ENCODE measurements around the gene SLC17A9. TPM values are rescaled to one million over a fixed set of nuclear protein-coding genes. Genes with fewer than 3 reads are reported as not detected.
A peak's percentile ranks its signal among the peaks of the same experiment; 100 is the strongest.

Gene SLC17A9
- total and polyA plus RNA-seq, 10 of the 15 experiments (the other 5 are each of a cell fraction or from before 2014, with no cell fraction given) = 0.72 to 74.1 (median 29.4) TPM

- Histone ChIP-seq H3K27ac (ENCODE audit: control insufficient read depth, insufficient read depth) (no peak overlapping the region), H3K4me2 (ENCODE audit: control insufficient read depth, insufficient read depth) (no peak overlapping the region), H3K9me3 (replicated peaks; ENCODE audit: control insufficient read depth, insufficient read depth, low read length) (no peaks in the 10 kb centered on the region), H3K9ac (ENCODE audit: control insufficient read depth, insufficient read depth, low read length) (no peak overlapping the region), H3K27me3 (replicated peaks in 1 of 2; ENCODE audit: control insufficient read depth in 2 of 2, insufficient read depth in 2 of 2, low read length in 1 of 2) (peaks cover 0 to 4% of the 10 kb centered on the region in 2 experiments), H3K79me2 (ENCODE audit: control insufficient read depth, insufficient read depth, low read length) (no peaks in the 10 kb centered on the region), H3K4me3 (no peak overlapping the region), H3K4me1 (ENCODE audit: control insufficient read depth, insufficient read depth, low read length) (no peaks in the 10 kb centered on the region), H3K36me3 (ENCODE audit: control insufficient read depth in 2 of 2, insufficient read depth in 2 of 2, low read length in 1 of 2) (no peaks in the 10 kb centered on the region), H2AFZ (ENCODE audit: control insufficient read depth, low read depth, low read length) (no peak overlapping the region), H4K20me1 (ENCODE audit: control insufficient read depth, insufficient read depth) (no peaks in the 10 kb centered on the region; the same call in 1 of the 2 replicates)
- TF ChIP-seq MXI1 (IDR thresholded peaks at IDR 0.05; ENCODE audit: low read depth, low read length) (no peak), BHLHE40 (IDR thresholded peaks at IDR 0.05; ENCODE audit: borderline replicate concordance in 1 of 2, low read depth in 2 of 2, low read length in 1 of 2) (0 out of 4 replicates have a peak, but pooled peaks of 1 of the 2 experiments have one; percentile 13)
- in situ Hi-C loops (cut with MboI) = no loop called here
- ChIA-PET SMC1A (ENCODE audit: uncharacterized antibody, unreplicated experiment) (no interaction called here), POLR2A (no interaction called here), RAD21 (ENCODE audit: unreplicated experiment) (interaction anchor here (1.5 kb wide), 1 partner anchor 25 kb away, joined by 3 read pairs; no protein-coding TSS in a partner anchor), CTCF (no interaction called here)
- WGBS (ENCODE audit: insufficient coverage, insufficient replicate concordance, low lambda C conversion rate, missing lambda C conversion rate) = 32% methylated on average over 20 of the region's 20 CpGs
- no TSS peak for BruUV-seq (replicated peaks)
- ATAC-seq = no peak
- intact Hi-C loops (cut with micrococcal nuclease; ENCODE audit: unreplicated experiment) = no loop called here
- no peak for FAIRE-seq
- DNase-seq (ENCODE audit: low read depth, low spot score) = no peak
Observed at GRCh38 chr20:62997417-62998035, 45.0 kb downstream of the SLC17A9 start.

GRCh38 chr20:62998449-62998848, 45.9 kb downstream of the SLC17A9 start:
- FAIRE-seq (no peak), ATAC-seq (no peak), DNase-seq (ENCODE audit: low read depth, low spot score) (no peak)
- TF ChIP-seq SUZ12 (IDR thresholded peaks at IDR 0.05; ENCODE audit: unreplicated experiment) (no peak), DPF2 (IDR thresholded peaks at IDR 0.05) (no peak), MEF2A (IDR thresholded peaks at IDR 0.05; ENCODE audit: insufficient read depth, low read depth, low read length) (no peak), YBX1 (IDR thresholded peaks at IDR 0.05) (no peak), KLF5 (IDR thresholded peaks at IDR 0.05; ENCODE audit: partially characterized antibody) (no peak), MYC (IDR thresholded peaks at IDR 0.05; ENCODE audit: insufficient read depth, insufficient read length, insufficient replicate concordance, low read length, severe bottlenecking) (no peak), ETV6 (conservative IDR thresholded peaks at IDR 0.05 in 1 of 2, IDR thresholded peaks at IDR 0.05 in 1 of 2; ENCODE audit: borderline replicate concordance in 1 of 2, low read depth in 1 of 2) (no peak), ATF7 (IDR thresholded peaks at IDR 0.05; ENCODE audit: low read depth) (no peak), SUPT20H (IDR thresholded peaks at IDR 0.05; ENCODE audit: borderline replicate concordance, control insufficient read depth, low read depth, low read length) (no peak), SIX5 (IDR thresholded peaks at IDR 0.05; ENCODE audit: low read depth, low read length, severe bottlenecking) (no peak), SREBF2 (IDR thresholded peaks at IDR 0.05; ENCODE audit: low read length) (no peak), PAX8 (IDR thresholded peaks at IDR 0.05) (no peak)
- TF ChIP-seq, protein P1, sequence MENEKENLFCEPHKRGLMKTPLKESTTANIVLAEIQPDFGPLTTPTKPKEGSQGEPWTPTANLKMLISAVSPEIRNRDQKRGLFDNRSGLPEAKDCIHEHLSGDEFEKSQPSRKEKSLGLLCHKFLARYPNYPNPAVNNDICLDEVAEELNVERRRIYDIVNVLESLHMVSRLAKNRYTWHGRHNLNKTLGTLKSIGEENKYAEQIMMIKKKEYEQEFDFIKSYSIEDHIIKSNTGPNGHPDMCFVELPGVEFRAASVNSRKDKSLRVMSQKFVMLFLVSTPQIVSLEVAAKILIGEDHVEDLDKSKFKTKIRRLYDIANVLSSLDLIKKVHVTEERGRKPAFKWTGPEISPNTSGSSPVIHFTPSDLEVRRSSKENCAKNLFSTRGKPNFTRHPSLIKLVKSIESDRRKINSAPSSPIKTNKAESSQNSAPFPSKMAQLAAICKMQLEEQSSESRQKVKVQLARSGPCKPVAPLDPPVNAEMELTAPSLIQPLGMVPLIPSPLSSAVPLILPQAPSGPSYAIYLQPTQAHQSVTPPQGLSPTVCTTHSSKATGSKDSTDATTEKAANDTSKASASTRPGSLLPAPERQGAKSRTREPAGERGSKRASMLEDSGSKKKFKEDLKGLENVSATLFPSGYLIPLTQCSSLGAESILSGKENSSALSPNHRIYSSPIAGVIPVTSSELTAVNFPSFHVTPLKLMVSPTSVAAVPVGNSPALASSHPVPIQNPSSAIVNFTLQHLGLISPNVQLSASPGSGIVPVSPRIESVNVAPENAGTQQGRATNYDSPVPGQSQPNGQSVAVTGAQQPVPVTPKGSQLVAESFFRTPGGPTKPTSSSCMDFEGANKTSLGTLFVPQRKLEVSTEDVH (IDR thresholded peaks at IDR 0.05; ENCODE audit: low read depth, partially characterized antibody) = no peak
- Histone ChIP-seq H3K4me2 (ENCODE audit: control insufficient read depth, insufficient read depth) (no peak overlapping the region), H2AFZ (ENCODE audit: control insufficient read depth, low read depth, low read length) (no peak overlapping the region), H3K9ac (ENCODE audit: control insufficient read depth, insufficient read depth, low read length) (no peak overlapping the region), H3K36me3 (ENCODE audit: control insufficient read depth in 2 of 2, insufficient read depth in 2 of 2, low read length in 1 of 2) (no peaks in the 10 kb centered on the region), H3K4me3 (no peak overlapping the region), H3K9me3 (replicated peaks; ENCODE audit: control insufficient read depth, insufficient read depth, low read length) (no peaks in the 10 kb centered on the region), H4K20me1 (ENCODE audit: control insufficient read depth, insufficient read depth) (no peaks in the 10 kb centered on the region; the same call in 1 of the 2 replicates), H3K27me3 (replicated peaks in 1 of 2; ENCODE audit: control insufficient read depth in 2 of 2, insufficient read depth in 2 of 2, low read length in 1 of 2) (peaks cover under 1 to 6% of the 10 kb centered on the region in 2 experiments), H3K27ac (ENCODE audit: control insufficient read depth, insufficient read depth) (no peak overlapping the region), H3K4me1 (ENCODE audit: control insufficient read depth, insufficient read depth, low read length) (no peaks in the 10 kb centered on the region), H3K79me2 (ENCODE audit: control insufficient read depth, insufficient read depth, low read length) (no peaks in the 10 kb centered on the region)
- 82% methylated on average over 5 of the region's 5 CpGs for WGBS (ENCODE audit: insufficient coverage, insufficient replicate concordance, low lambda C conversion rate, missing lambda C conversion rate)
- ChIA-PET RAD21 (ENCODE audit: unreplicated experiment) (interaction anchor here (1.5 kb wide), 1 partner anchor 26 kb away, joined by 3 read pairs; no protein-coding TSS in a partner anchor), CTCF (no interaction called here), SMC1A (ENCODE audit: uncharacterized antibody, unreplicated experiment) (no interaction called here), POLR2A (no interaction called here)
- in situ Hi-C loops (cut with MboI) (no loop called here), intact Hi-C loops (cut with micrococcal nuclease; ENCODE audit: unreplicated experiment) (no loop called here)
- no TSS peak for BruUV-seq (replicated peaks)
